Activated CD8-positive, alpha-beta T cell treated with anti-CD3 and anti-CD28 coated beads, Interleukin-2, amount 10 ng/mL, durations not matched to agents 7 days and 5 days (primary cell): ENCODE results near the gene ARID1B. TPM values are rescaled to one million over a fixed set of nuclear protein-coding genes. Genes with fewer than 3 reads are reported as not detected.

Source experiments
- ATAC-seq: fragments of 150-1000 bp; cut with Tn5 transposase; one replicate; pipeline ENCODE4 v1.10.0; 2021; ENCODE audit warnings: moderate library complexity
- CTCF ChIA-PET: fragments of 350-600 bp; sonication (Branson Sonifier 250); formaldehyde crosslinking; loops from one replicate; lab custom pipeline; 2021; ENCODE audit warnings: antibody characterized with exemption; lab: Charles Lee
- POLR2A ChIA-PET: fragments of 350-600 bp; sonication (Branson Sonifier 250); formaldehyde crosslinking; loops from one replicate; lab custom pipeline; 2021; ENCODE audit warnings: antibody characterized with exemption; lab: Charles Lee
- DNase-seq: peaks from one replicate; pipeline ENCODE4 v3.0.0-alpha.2; 2020
- H3K27ac Mint-ChIP-seq: one replicate; pipeline ENCODE4 v1.8.0; 2021; ENCODE audit warnings: mild to moderate bottlenecking, mixed read lengths
- H3K27me3 Mint-ChIP-seq: one replicate; pipeline ENCODE4 v1.8.0; 2021; ENCODE audit warnings: low read depth, mixed read lengths
- H3K36me3 Mint-ChIP-seq: one replicate; pipeline ENCODE4 v1.8.0; 2021; ENCODE audit warnings: low read depth, mixed read lengths
- H3K4me1 Mint-ChIP-seq: one replicate; pipeline ENCODE4 v1.8.0; 2021; ENCODE audit warnings: low read depth, mixed read lengths
- H3K4me3 Mint-ChIP-seq: one replicate; pipeline ENCODE4 v1.8.0; 2021; ENCODE audit warnings: mild to moderate bottlenecking, mixed read lengths
- H3K9me3 Mint-ChIP-seq: one replicate; pipeline ENCODE4 v1.8.0; 2022; ENCODE audit warnings: mixed read lengths; ENCODE audit not compliant: insufficient read depth
- total RNA-seq, 2 experiments: library from RNA; stranded (reverse); gene quantifications; one replicate each; pipeline ENCODE4 v1.2.3, GENCODE V29; 2021

Gene ARID1B
- total RNA-seq, 2 experiments from 2014 or later: 60.9 to 62.4 TPM

GRCh38 chr6:157096105-157096504 is 318.9 kb downstream of the ARID1B start:
- H3K36me3 Mint-ChIP-seq: peaks cover 5% of the 10 kb centered on the region
- CTCF ChIA-PET: no interaction called here
- H3K4me3 Mint-ChIP-seq: no peak overlapping the region
- DNase-seq (no peak), ATAC-seq (no peak)
- POLR2A ChIA-PET: no interaction called here
- no peaks in the 10 kb centered on the region for H3K9me3 Mint-ChIP-seq
- peaks cover 23% of the 10 kb centered on the region for H3K4me1 Mint-ChIP-seq
- H3K27me3 Mint-ChIP-seq: no peaks in the 10 kb centered on the region
- peak overlapping the region; percentile 4 for H3K27ac Mint-ChIP-seq

- Mint-ChIP-seq H3K27ac (peak overlapping the region; percentile 4), H3K9me3 (no peaks in the 10 kb centered on the region), H3K4me1 (peaks cover 24% of the 10 kb centered on the region), H3K4me3 (no peak overlapping the region), H3K36me3 (peaks cover 5% of the 10 kb centered on the region), H3K27me3 (no peaks in the 10 kb centered on the region)
- no peak for DNase-seq
- ATAC-seq: no peak
- ChIA-PET POLR2A (no interaction called here), CTCF (no interaction called here)
Measured at GRCh38 chr6:157096522-157096921, 319.3 kb downstream of the ARID1B start.

- Mint-ChIP-seq H3K4me1 (peaks cover 24% of the 10 kb centered on the region), H3K27me3 (no peaks in the 10 kb centered on the region), H3K27ac (peak overlapping the region; percentile 28), H3K9me3 (no peaks in the 10 kb centered on the region), H3K36me3 (peaks cover 10% of the 10 kb centered on the region), H3K4me3 (no peak overlapping the region)
- DNase-seq: no peak
- ChIA-PET POLR2A (no interaction called here), CTCF (no interaction called here)
- ATAC-seq: no peak
Measured at GRCh38 chr6:157097255-157097955, 320.2 kb downstream of the ARID1B start.

GRCh38 chr6:157098999-157099398 is 321.8 kb downstream of the ARID1B start:
- CTCF ChIA-PET: no interaction called here
- H3K36me3 Mint-ChIP-seq: peaks cover 14% of the 10 kb centered on the region
- no peak for DNase-seq
- no peaks in the 10 kb centered on the region for H3K9me3 Mint-ChIP-seq
- H3K4me1 Mint-ChIP-seq: peaks cover 20% of the 10 kb centered on the region
- H3K27ac Mint-ChIP-seq: no peak overlapping the region
- POLR2A ChIA-PET: interaction anchor here (1.0 kb wide), 1 partner anchor 9 kb away, joined by 3 read pairs; no protein-coding TSS in a partner anchor
- H3K27me3 Mint-ChIP-seq: no peaks in the 10 kb centered on the region
- ATAC-seq: no peak
- H3K4me3 Mint-ChIP-seq: no peak overlapping the region

- DNase-seq (peak; percentile 55), ATAC-seq (peak; percentile 92)
- ChIA-PET POLR2A (interaction anchor here (0.6 to 1.0 kb wide), 2 partner anchors 10 to 299 kb away, joined by 3 read pairs; no protein-coding TSS in a partner anchor), CTCF (interaction anchor here (1.3 kb wide), 1 partner anchor 13 kb away, joined by 3 read pairs; no protein-coding TSS in a partner anchor)
- Mint-ChIP-seq H3K4me1 (peaks cover 19% of the 10 kb centered on the region), H3K27ac (peak overlapping the region; percentile 67), H3K4me3 (peak overlapping the region; percentile 56), H3K36me3 (peaks cover 18% of the 10 kb centered on the region), H3K9me3 (no peaks in the 10 kb centered on the region), H3K27me3 (no peaks in the 10 kb centered on the region)
Measured at GRCh38 chr6:157099912-157100593, 322.9 kb downstream of the ARID1B start.

- peaks cover 19% of the 10 kb centered on the region for H3K4me1 Mint-ChIP-seq
- no peaks in the 10 kb centered on the region for H3K27me3 Mint-ChIP-seq
- ChIA-PET POLR2A (no interaction called here), CTCF (no interaction called here)
- peaks cover 20% of the 10 kb centered on the region for H3K36me3 Mint-ChIP-seq
- no peak overlapping the region for H3K4me3 Mint-ChIP-seq
- ATAC-seq (no peak), DNase-seq (no peak)
- no peaks in the 10 kb centered on the region for H3K9me3 Mint-ChIP-seq
- H3K27ac Mint-ChIP-seq: no peak overlapping the region
Measured at GRCh38 chr6:157101166-157101565, 324.0 kb downstream of the ARID1B start.

- CTCF ChIA-PET: no interaction called here
- Mint-ChIP-seq H3K9me3 (no peaks in the 10 kb centered on the region), H3K4me1 (peaks cover 16% of the 10 kb centered on the region), H3K27ac (no peak overlapping the region), H3K36me3 (peaks cover 20% of the 10 kb centered on the region), H3K27me3 (no peaks in the 10 kb centered on the region), H3K4me3 (no peak overlapping the region)
- POLR2A ChIA-PET: no interaction called here
- ATAC-seq: no peak
- DNase-seq: no peak
Measured at GRCh38 chr6:157104803-157105202, 327.6 kb downstream of the ARID1B start.

- Mint-ChIP-seq H3K4me1 (peaks cover 2% of the 10 kb centered on the region), H3K36me3 (peaks cover 16% of the 10 kb centered on the region), H3K4me3 (no peak overlapping the region), H3K9me3 (no peaks in the 10 kb centered on the region), H3K27me3 (no peaks in the 10 kb centered on the region), H3K27ac (no peak overlapping the region)
- CTCF ChIA-PET: no interaction called here
- no peak for ATAC-seq
- no peak for DNase-seq
- POLR2A ChIA-PET: no interaction called here
Measured at GRCh38 chr6:157106487-157106886, 329.3 kb downstream of the ARID1B start.

GRCh38 chr6:157107571-157107914 is 330.4 kb downstream of the ARID1B start:
- Mint-ChIP-seq H3K4me3 (no peak overlapping the region), H3K4me1 (peaks cover 2% of the 10 kb centered on the region), H3K27ac (no peak overlapping the region), H3K36me3 (peaks cover 11% of the 10 kb centered on the region), H3K27me3 (no peaks in the 10 kb centered on the region), H3K9me3 (no peaks in the 10 kb centered on the region)
- ChIA-PET CTCF (interaction anchor here (1.1 kb wide), 1 partner anchor 73 kb away, joined by 3 read pairs; no protein-coding TSS in a partner anchor), POLR2A (no interaction called here)
- no peak for ATAC-seq
- no peak for DNase-seq

- H3K9me3 Mint-ChIP-seq: no peaks in the 10 kb centered on the region
- DNase-seq: no peak
- peaks cover 8% of the 10 kb centered on the region for H3K36me3 Mint-ChIP-seq
- peak; percentile 58 for ATAC-seq
- ChIA-PET POLR2A (no interaction called here), CTCF (interaction anchor here (1.1 to 1.2 kb wide), 2 partner anchors 71 to 74 kb away, joined by 3 read pairs; no protein-coding TSS in a partner anchor)
- no peak overlapping the region for H3K27ac Mint-ChIP-seq
- H3K4me3 Mint-ChIP-seq: no peak overlapping the region
- peaks cover 2% of the 10 kb centered on the region for H3K4me1 Mint-ChIP-seq
- H3K27me3 Mint-ChIP-seq: no peaks in the 10 kb centered on the region
Measured at GRCh38 chr6:157107915-157108651, 330.9 kb downstream of the ARID1B start.

GRCh38 chr6:157108923-157109322 is 331.7 kb downstream of the ARID1B start:
- CTCF ChIA-PET: interaction anchor here (0.9 to 1.2 kb wide), 3 partner anchors 71 to 166 kb away, joined by 3 read pairs; no protein-coding TSS in a partner anchor
- Mint-ChIP-seq H3K36me3 (peaks cover 14% of the 10 kb centered on the region), H3K4me1 (peaks cover 2% of the 10 kb centered on the region), H3K9me3 (no peaks in the 10 kb centered on the region), H3K27ac (no peak overlapping the region), H3K27me3 (no peaks in the 10 kb centered on the region), H3K4me3 (no peak overlapping the region)
- DNase-seq (no peak), ATAC-seq (no peak)
- POLR2A ChIA-PET: no interaction called here
